IPS-11a (cell line): ENCODE data around the gene FAM83G.

Experiments used
- H3K4me3 ChIP-seq: one replicate; pipeline ENCODE4 v1.5.1; 2013; ENCODE audit warnings: low read depth, low read length, control low read depth

The FAM83G gene

GRCh38 chr17:19010729-19011505 lies 6.4 kb upstream of the FAM83G start:
- no peak overlapping the region for H3K4me3 ChIP-seq

- H3K4me3 ChIP-seq = no peak overlapping the region
Measured at GRCh38 chr17:19009970-19010369, 5.4 kb upstream of the FAM83G start.

- no peak overlapping the region for H3K4me3 ChIP-seq
Measured at GRCh38 chr17:19006698-19007097, 2.1 kb upstream of the FAM83G start.

GRCh38 chr17:19005789-19006430 lies 1.3 kb upstream of the FAM83G start:
- no peak overlapping the region for H3K4me3 ChIP-seq

DNA sequence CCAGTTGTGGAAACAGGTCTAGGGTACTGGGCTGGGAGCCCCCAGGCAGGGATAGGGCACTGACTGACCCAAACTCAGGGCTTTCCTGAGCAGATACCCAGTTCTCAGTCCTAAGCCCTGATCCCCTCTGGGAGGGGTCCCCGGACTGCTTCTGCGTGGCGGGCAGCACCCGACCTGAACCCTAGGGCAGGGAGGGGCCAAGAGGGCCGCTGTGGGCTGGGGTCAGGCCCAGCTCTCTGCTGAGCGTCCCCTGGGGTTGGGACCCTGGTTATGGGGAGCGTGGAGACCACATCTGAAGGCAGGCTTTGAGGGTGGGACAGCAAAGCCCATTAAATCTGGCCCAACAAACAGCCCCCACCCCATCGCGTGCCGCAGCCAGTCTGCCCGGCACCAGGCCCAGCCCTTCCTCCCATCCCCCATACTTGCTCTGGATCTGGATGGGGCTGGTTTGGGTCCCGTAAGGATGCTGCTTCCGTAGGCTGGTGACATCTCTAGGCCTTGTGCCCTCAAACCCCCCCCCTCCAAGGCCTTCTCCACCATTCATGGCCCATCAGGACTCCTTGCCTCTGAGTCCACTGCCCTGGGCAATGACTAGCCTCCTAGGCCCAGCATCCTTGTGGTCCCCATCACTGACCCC lies 691 bp upstream of the FAM83G start:
- H3K4me3 ChIP-seq = peak overlapping the region; percentile 57

- peak overlapping the region; percentile 69 for H3K4me3 ChIP-seq
Measured at GRCh38 chr17:19003543-19004420, 782 bp downstream of the FAM83G start.

GRCh38 chr17:19002805-19003542 lies 1.6 kb downstream of the FAM83G start:
- H3K4me3 ChIP-seq = peak overlapping the region; percentile 69

DNA sequence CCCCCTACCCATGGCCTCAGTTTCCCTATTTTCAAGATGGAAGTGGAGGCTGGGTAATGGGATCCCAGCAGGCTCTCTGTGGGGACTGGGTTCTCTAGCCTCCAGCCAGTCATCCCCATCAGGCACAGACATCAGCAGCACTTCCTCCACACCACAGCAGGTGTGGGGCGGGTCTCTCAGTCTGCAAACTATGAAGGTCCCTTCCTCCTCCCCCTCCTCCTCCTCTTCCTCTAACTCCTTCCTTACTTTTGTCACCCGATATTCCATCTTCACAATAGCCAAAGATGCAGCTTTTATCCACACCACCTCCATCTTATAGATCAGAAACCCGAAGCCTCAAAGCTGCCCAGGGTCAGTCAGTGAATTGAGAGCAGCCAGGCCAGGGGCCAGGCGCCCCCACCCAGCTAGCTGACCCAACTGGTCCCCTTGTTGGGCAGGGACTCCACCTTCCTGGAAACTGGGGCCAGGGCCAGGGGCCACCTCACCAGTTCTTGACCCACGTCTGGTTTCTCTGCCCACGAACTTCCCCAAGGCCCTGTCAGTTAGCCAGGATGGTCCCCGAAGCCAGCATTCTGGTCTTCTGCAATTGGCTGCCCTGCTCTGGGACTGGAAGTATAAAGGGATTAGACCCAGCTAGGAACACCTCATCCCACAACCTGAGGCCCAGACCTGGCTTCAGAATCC lies 2.5 kb downstream of the FAM83G start:
- no peak overlapping the region for H3K4me3 ChIP-seq

- no peak overlapping the region for H3K4me3 ChIP-seq
Measured at GRCh38 chr17:19000531-19001325, 3.8 kb downstream of the FAM83G start.

DNA sequence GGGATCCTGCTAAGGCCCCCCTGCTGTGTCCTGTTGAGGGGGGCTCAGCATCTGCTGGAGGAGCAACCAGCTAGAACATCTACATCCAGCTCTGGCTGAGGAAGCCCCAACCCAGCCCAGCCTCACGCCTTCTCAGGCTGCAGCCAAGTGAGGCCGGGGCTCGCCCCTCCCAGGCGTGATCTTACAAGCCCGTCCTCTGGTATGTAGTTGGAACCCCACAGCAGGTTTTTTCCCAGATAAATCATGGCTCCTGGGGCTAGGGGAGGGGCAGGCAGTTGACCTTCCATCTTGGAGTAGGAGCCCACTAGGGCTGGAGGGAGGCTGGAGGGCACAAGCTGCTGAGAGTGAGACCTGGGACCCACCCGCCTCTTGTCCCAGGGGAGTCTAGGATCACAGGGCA lies 4.7 kb downstream of the FAM83G start:
- H3K4me3 ChIP-seq = no peak overlapping the region

GRCh38 chr17:18999394-18999793 lies 5.2 kb downstream of the FAM83G start:
- no peak overlapping the region for H3K4me3 ChIP-seq

- no peak overlapping the region for H3K4me3 ChIP-seq
Measured at GRCh38 chr17:18997650-18998196, 6.8 kb downstream of the FAM83G start.

- H3K4me3 ChIP-seq = no peak overlapping the region
Measured at GRCh38 chr17:18996458-18996857, 8.1 kb downstream of the FAM83G start.

- H3K4me3 ChIP-seq = no peak overlapping the region
Measured at GRCh38 chr17:18995220-18995619, 9.3 kb downstream of the FAM83G start.

- H3K4me3 ChIP-seq = no peak overlapping the region
Measured at GRCh38 chr17:18994631-18995030, 9.9 kb downstream of the FAM83G start.

GRCh38 chr17:18993905-18994526 lies 10.5 kb downstream of the FAM83G start:
- H3K4me3 ChIP-seq = no peak overlapping the region

- H3K4me3 ChIP-seq = no peak overlapping the region
Measured at GRCh38 chr17:18992454-18993130, 12.0 kb downstream of the FAM83G start.
